ENCODE data around the gene MVK. TPM values are rescaled to one million over a fixed set of nuclear protein-coding genes. Genes with fewer than 3 reads are reported as not detected.

The MVK gene
- total RNA-seq, 6 experiments from 2014 or later, result 14.2 to 60.0 (median 37.6) TPM

DNA sequence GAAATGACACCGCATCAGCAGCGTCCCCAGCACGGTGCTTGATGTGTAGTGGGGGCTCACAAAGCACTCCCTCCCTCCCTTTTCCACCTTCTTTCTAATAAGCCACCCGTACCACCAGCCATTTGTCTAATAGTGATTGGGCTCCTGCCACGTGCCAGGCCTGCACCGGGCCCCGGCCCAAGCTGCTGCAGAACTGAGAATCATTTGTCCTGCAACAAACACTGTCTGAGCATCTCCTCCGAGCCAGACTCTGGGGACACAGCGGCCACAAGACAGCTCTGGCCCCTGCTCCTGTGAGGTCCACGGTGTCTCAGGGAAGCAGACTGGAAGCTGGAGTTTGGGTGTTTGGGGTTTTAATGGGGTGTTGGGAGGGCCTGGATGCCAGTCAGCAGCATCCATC, 43.9 kb downstream of the MVK start:
- no peak overlapping the region for H3K27ac ChIP-seq
- no peaks in the 10 kb centered on the region for H3K9me3 ChIP-seq
- H3K36me3 ChIP-seq, result no peaks in the 10 kb centered on the region
- no peak for TF ChIP-seq CTCF (IDR thresholded peaks at IDR 0.05)
- TF ChIP-seq POLR2A (IDR thresholded peaks at IDR 0.05), result no peak
- H3K4me1 ChIP-seq, result peaks cover 0 to 14% (median 2%) of the 10 kb centered on the region in 4 donors
- no peak for ATAC-seq
- intact Hi-C loops (cut with DNase I), result no loop called here
- 71% methylated on average over 7 of the region's 10 CpGs for WGBS (ENCODE audit: insufficient coverage, low coverage, low lambda C conversion rate, missing lambda C conversion rate)
- no peak for DNase-seq
- no peaks in the 10 kb centered on the region for H3K27me3 ChIP-seq
- H3K4me3 ChIP-seq, result no peak overlapping the region

DNA sequence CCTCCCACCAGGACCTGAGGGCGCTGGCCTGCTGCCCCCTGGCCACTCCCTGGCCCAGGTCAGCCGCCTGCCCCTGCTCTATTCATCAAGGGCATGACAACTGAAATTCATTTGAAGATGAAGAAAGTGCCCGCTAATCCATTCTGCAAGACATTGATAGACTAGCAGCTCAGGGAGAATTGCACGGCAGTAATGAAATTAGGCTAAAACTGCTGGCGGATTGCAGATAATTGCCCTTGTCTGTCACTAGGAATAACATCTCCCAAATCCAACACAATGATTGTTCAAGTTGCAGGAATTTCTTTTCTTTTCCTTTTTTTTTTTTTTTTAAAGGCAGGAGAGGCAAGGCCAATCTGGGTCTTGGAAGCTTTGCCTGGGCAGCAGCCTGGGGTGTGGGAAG, 44.5 kb downstream of the MVK start:
- Histone ChIP-seq H3K27ac (no peak overlapping the region), H3K4me1 (peaks cover 0 to 14% (median 2%) of the 10 kb centered on the region in 4 donors), H3K9me3 (no peaks in the 10 kb centered on the region), H3K27me3 (no peaks in the 10 kb centered on the region), H3K36me3 (no peaks in the 10 kb centered on the region), H3K4me3 (no peak overlapping the region)
- intact Hi-C loops (cut with DNase I), result no loop called here
- WGBS (ENCODE audit: insufficient coverage, low coverage, low lambda C conversion rate, missing lambda C conversion rate), result 77% methylated on average over 3 of the region's 5 CpGs
- no peak for TF ChIP-seq CTCF (IDR thresholded peaks at IDR 0.05)
- TF ChIP-seq POLR2A (IDR thresholded peaks at IDR 0.05), result no peak
- DNase-seq (no peak), ATAC-seq (no peak)

DNA sequence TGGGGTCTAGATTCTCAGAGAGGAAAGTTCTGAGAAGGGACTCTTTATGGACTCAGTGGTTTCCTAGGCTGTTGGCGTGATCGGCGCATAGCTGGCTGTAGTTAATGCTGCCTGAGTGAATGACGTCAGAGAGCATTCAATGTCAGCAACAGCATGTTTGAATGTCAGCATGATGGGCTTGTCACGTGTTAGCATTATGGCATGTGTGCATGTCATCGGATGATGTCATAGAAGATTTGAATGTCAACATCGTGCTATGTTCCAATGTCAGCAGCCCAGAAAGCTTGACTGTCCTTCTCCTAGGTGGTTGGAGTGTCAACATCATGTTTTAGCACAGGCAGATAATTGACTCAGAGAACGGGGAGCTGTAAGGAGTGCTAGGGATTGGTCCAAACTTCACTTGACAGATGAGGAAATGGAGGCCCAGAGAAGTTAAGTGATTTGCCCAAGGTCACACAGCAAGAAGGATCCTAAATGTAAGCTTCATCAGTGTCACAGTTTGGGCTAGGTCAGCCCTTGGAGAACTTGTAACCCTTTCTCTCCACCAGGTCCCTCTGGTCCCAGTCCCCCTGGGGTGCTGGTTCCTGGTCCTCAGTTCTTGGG, 45.5 kb downstream of the MVK start:
- no peak overlapping the region for H3K4me3 ChIP-seq
- no peaks in the 10 kb centered on the region for H3K9me3 ChIP-seq
- H3K27ac ChIP-seq, result no peak overlapping the region
- ATAC-seq (no peak), DNase-seq (no peak)
- no peak for TF ChIP-seq POLR2A (IDR thresholded peaks at IDR 0.05)
- TF ChIP-seq CTCF (IDR thresholded peaks at IDR 0.05), result no peak
- no peaks in the 10 kb centered on the region for H3K36me3 ChIP-seq
- H3K27me3 ChIP-seq, result no peaks in the 10 kb centered on the region
- 73% methylated on average over 3 of the region's 8 CpGs for WGBS (ENCODE audit: insufficient coverage, low coverage, low lambda C conversion rate, missing lambda C conversion rate)
- intact Hi-C loops (cut with DNase I), result no loop called here
- peaks cover 0 to 14% (median 2%) of the 10 kb centered on the region in 4 donors for H3K4me1 ChIP-seq

GRCh38 chr12:109621211-109621694, 47.7 kb downstream of the MVK start:
- H3K9me3 ChIP-seq, result no peaks in the 10 kb centered on the region
- H3K4me1 ChIP-seq, result peaks cover 0 to under 1% (median 0%) of the 10 kb centered on the region in 4 donors
- no peak overlapping the region for H3K4me3 ChIP-seq
- 56% methylated on average over 1 of the region's 1 CpG for WGBS (ENCODE audit: insufficient coverage, low coverage, low lambda C conversion rate, missing lambda C conversion rate)
- DNase-seq, result no peak
- no peaks in the 10 kb centered on the region for H3K36me3 ChIP-seq
- H3K27me3 ChIP-seq, result no peaks in the 10 kb centered on the region
- TF ChIP-seq POLR2A (IDR thresholded peaks at IDR 0.05) (no peak), CTCF (IDR thresholded peaks at IDR 0.05) (no peak)
- intact Hi-C loops (cut with DNase I), result no loop called here
- no peak for ATAC-seq
- no peak overlapping the region for H3K27ac ChIP-seq

Measured in right lobe of liver (tissue), 6 donors.